HL-60 (cell line): ENCODE results near the gene FEM1A.

Experiments
- DNase-seq, 2 experiments: peaks; one replicate each; pipeline ENCODE4 v3.0.0-alpha.2; 2010 to 2020; ENCODE audit warnings: low read depth in 1 of 2, low spot score in 1 of 2
- H3K27ac ChIP-seq: fragments of 250-450 bp; sonication (Bioruptor Pico); replicated peaks from 2 replicates; pipeline ENCODE4 v1.5.1; 2020; ENCODE audit warnings: mild to moderate bottlenecking, moderate library complexity
- H3K27me3 ChIP-seq: fragments of 250-450 bp; sonication (Bioruptor Pico); 2 replicates; pipeline ENCODE4 v1.5.1; 2021; ENCODE audit warnings: mild to moderate bottlenecking, moderate library complexity; ENCODE audit not compliant: insufficient read depth, poor library complexity, severe bottlenecking
- H3K4me3 ChIP-seq: replicated peaks from 2 replicates; pipeline ENCODE4 v1.5.1; 2011; ENCODE audit warnings: mild to moderate bottlenecking, control low read depth, low read length; ENCODE audit not compliant: insufficient read depth
- GABPA ChIP-seq: IDR thresholded peaks from 2 replicates; pipeline ENCODE4 v1.6.1; 2012; ENCODE audit warnings: low read depth
- POLR2AphosphoS5 ChIP-seq: IDR thresholded peaks from 2 replicates; pipeline ENCODE4 v1.6.1; 2012; ENCODE audit warnings: low read depth
- SPI1 ChIP-seq: IDR thresholded peaks from 2 replicates; pipeline ENCODE4 v1.6.1; 2012; ENCODE audit warnings: low read depth, mild to moderate bottlenecking, borderline replicate concordance
- TF ChIP-seq, protein P1 (sequence below): IDR thresholded peaks from 2 replicates; pipeline ENCODE4 v1.6.1; 2012; ENCODE audit warnings: low read depth; ENCODE audit not compliant: insufficient replicate concordance
- TF ChIP-seq, protein P2 (sequence below): IDR thresholded peaks from one replicate; pipeline ENCODE4 v1.5.1; 2011; ENCODE audit warnings: low read length, control low read depth, inconsistent platforms; ENCODE audit not compliant: insufficient read depth

FEM1A gene

DNA sequence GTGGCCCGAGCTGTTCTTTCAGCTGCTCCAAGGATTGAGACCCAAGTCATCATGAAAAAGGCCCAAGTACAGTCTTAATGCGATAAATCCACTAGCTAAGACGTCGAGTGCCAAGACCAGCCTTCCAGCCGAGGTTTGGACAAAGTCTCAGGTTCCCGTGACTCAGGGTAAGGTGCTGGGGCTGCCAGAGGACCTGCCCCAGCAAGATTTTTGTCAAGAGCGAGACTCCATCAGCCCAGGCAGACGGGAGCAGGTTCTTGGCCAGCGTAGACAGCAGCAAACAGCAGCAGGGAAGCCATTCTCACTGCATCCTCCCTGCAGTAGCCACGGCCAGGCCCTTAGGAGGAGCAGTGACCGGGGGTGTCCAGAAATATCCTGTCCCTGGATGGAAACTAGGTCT, 3.4 kb downstream of the FEM1A start:
- no peak overlapping the region for H3K27ac ChIP-seq
- no peak for DNase-seq
- H3K27me3 ChIP-seq = no peaks in the 10 kb centered on the region

DNA sequence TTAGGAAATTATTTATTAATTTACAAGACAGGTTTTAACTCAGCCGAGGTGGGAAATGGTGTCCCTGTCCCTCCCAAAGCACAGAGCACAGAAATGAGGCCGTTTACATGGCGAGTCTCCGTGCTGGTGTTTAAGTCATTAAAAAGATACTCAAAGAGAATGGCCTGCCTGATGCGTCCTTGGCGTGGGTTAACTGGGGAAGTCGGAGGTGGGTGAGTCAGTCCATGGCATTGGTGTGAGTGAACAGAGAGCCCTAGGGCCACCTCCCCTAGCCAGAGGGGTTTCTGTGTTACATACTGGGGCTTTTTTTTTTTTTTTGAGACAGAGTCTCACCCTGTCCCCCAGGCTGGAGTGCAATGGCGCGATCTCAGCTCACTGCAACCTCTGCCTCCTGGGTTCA, 3.9 kb downstream of the FEM1A start:
- no peak for TF ChIP-seq POLR2AphosphoS5
- TF ChIP-seq SPI1 = no peak
- TF ChIP-seq, protein P1, sequence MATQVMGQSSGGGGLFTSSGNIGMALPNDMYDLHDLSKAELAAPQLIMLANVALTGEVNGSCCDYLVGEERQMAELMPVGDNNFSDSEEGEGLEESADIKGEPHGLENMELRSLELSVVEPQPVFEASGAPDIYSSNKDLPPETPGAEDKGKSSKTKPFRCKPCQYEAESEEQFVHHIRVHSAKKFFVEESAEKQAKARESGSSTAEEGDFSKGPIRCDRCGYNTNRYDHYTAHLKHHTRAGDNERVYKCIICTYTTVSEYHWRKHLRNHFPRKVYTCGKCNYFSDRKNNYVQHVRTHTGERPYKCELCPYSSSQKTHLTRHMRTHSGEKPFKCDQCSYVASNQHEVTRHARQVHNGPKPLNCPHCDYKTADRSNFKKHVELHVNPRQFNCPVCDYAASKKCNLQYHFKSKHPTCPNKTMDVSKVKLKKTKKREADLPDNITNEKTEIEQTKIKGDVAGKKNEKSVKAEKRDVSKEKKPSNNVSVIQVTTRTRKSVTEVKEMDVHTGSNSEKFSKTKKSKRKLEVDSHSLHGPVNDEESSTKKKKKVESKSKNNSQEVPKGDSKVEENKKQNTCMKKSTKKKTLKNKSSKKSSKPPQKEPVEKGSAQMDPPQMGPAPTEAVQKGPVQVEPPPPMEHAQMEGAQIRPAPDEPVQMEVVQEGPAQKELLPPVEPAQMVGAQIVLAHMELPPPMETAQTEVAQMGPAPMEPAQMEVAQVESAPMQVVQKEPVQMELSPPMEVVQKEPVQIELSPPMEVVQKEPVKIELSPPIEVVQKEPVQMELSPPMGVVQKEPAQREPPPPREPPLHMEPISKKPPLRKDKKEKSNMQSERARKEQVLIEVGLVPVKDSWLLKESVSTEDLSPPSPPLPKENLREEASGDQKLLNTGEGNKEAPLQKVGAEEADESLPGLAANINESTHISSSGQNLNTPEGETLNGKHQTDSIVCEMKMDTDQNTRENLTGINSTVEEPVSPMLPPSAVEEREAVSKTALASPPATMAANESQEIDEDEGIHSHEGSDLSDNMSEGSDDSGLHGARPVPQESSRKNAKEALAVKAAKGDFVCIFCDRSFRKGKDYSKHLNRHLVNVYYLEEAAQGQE = no peak
- no peak for TF ChIP-seq GABPA
- TF ChIP-seq, protein P2, sequence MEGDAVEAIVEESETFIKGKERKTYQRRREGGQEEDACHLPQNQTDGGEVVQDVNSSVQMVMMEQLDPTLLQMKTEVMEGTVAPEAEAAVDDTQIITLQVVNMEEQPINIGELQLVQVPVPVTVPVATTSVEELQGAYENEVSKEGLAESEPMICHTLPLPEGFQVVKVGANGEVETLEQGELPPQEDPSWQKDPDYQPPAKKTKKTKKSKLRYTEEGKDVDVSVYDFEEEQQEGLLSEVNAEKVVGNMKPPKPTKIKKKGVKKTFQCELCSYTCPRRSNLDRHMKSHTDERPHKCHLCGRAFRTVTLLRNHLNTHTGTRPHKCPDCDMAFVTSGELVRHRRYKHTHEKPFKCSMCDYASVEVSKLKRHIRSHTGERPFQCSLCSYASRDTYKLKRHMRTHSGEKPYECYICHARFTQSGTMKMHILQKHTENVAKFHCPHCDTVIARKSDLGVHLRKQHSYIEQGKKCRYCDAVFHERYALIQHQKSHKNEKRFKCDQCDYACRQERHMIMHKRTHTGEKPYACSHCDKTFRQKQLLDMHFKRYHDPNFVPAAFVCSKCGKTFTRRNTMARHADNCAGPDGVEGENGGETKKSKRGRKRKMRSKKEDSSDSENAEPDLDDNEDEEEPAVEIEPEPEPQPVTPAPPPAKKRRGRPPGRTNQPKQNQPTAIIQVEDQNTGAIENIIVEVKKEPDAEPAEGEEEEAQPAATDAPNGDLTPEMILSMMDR = no peak
- DNase-seq = no peak
- Histone ChIP-seq H3K27ac (no peak overlapping the region), H3K27me3 (no peaks in the 10 kb centered on the region), H3K4me3 (no peak overlapping the region)

More for the DNA sequence above, 3.4 kb downstream of the FEM1A start:
- no peak for TF ChIP-seq SPI1
- TF ChIP-seq, protein P2 = no peak
- no peak for TF ChIP-seq GABPA
- TF ChIP-seq, protein P1 = no peak
- no peak for TF ChIP-seq POLR2AphosphoS5
- no peak overlapping the region for H3K4me3 ChIP-seq

DNA sequence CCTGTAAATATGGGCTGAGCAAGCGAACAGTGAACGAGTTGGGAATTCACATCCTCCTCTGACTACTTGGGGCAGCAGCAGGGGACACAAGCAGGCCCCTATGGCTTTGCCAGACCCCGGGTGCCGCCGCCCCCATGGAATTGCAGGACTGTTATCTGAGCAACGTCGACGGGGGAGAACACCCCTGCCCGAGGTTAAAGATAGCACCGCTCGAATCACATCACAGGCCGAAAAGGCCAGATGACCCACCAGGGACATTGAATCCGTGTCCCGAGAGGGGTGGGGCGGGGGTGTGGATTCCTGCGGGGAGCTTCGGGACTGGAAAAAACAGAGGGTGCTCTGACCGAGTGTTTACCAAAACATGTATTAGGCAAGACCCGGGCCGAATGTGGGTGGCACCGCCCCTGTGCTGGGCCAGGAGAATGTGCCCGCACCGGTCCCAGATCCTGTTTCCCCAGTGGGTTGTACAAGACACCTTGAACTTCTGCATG, 9.1 kb downstream of the FEM1A start:
- no peaks in the 10 kb centered on the region for H3K27me3 ChIP-seq
- TF ChIP-seq, protein P1 = no peak
- no peak for TF ChIP-seq POLR2AphosphoS5
- no peak for TF ChIP-seq SPI1
- TF ChIP-seq, protein P2 = no peak
- TF ChIP-seq GABPA = no peak
- H3K4me3 ChIP-seq = no peak overlapping the region
- H3K27ac ChIP-seq = no peak overlapping the region
- no peak for DNase-seq
